ENCODE data around the gene CMIP.

The CMIP gene

DNA sequence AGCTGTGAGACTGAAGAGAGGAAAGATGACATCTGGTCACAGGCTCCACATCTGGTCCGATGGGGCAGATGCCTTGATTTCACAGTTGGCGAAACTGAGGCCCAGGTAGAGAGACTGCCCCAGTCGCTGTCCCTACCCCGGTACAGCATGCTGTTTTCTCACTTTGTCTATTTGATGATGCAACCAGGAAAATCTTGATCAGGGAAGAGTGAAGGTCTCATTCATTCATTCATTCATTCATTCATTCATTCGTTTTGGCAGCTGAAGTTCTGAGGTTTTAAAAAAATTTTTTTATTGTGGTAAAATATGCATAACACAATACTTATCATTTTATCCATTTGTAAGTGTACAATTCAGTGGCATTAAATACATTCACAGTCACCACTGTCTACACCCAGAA, 19.7 kb downstream of the CMIP start:
- no peak for FAIRE-seq

GRCh38 chr16:81465375-81465943, 20.9 kb downstream of the CMIP start:
- no peak for FAIRE-seq

- no peak for FAIRE-seq
These were observed 21.9 kb downstream of the CMIP start for GRCh38 chr16:81466356-81466980.

GRCh38 chr16:81467072-81467471, 22.5 kb downstream of the CMIP start:
- FAIRE-seq, result no peak

DNA sequence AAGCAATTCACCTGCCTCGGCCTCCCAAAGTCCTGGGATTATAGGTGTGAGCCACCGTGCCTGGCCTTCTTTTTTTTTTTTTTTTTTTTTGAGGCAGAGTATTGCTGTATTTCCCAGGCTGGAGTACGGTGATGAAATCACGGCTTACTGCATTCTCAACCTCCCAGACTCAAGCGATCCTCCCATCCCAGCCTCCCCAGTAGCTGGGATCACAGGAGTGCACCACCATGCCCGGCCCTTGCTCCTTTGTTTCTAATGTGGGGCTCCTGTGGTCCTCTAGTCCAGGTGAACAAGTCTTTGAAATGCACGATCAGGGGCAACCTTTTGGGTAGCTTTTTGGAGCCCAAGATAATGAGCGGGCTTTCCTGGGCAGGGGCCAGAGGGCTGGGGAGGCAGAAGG, 23.2 kb downstream of the CMIP start:
- no peak for FAIRE-seq

DNA sequence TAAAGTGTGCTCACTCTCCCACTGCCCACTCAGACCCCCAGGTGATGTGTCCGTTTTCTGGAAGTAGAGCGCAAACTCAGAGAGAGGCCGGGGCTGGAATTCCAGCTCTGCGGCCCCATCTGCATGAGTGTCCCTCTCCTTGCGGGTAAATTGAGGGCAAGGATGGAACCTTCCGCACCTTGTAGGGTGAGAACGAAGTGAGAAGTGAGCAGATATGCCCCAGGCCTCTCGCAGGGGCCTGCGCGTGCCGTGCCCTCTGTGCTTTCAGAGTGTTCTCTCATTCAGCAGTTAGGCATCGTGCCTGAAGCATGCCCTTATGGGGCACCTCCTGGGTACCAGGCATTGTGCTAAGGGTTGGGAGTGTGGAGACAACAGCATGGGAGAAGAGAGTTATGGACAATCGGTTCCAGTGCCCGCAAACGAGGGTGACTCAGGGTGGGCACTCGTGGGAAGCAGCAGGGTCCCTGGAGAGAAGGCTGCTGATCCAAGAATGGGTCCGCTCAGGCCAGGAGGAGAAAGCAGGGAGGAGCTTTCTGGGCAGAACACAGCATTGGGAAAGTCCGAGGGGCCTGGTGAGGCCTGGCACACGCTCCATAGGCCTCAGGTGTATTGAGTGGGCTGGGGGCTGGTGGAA, 23.8 kb downstream of the CMIP start:
- FAIRE-seq, result no peak

DNA sequence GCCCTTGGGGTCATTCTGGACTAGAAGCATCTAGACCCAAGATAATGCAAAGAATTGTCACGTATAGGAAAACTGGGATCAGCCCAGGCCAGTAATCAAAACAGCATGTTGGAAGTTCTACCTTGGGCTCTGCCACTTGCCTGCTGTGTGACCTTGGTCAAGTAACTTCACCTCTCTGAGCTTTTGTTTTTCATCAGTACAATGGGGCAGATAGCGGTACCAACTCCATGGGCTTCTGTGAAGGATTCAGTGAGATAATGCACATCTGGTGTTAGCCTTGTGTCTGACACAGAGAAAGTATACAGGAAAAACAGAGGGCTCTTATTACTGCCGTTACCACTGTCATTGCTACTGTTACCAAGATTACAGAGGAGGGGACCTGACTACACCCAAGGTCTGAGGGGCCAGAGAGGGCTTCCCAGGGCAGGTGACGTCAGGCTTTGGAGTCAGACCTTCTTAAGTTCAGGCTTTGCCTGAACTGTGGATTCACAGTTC, 24.6 kb downstream of the CMIP start:
- FAIRE-seq, result no peak

DNA sequence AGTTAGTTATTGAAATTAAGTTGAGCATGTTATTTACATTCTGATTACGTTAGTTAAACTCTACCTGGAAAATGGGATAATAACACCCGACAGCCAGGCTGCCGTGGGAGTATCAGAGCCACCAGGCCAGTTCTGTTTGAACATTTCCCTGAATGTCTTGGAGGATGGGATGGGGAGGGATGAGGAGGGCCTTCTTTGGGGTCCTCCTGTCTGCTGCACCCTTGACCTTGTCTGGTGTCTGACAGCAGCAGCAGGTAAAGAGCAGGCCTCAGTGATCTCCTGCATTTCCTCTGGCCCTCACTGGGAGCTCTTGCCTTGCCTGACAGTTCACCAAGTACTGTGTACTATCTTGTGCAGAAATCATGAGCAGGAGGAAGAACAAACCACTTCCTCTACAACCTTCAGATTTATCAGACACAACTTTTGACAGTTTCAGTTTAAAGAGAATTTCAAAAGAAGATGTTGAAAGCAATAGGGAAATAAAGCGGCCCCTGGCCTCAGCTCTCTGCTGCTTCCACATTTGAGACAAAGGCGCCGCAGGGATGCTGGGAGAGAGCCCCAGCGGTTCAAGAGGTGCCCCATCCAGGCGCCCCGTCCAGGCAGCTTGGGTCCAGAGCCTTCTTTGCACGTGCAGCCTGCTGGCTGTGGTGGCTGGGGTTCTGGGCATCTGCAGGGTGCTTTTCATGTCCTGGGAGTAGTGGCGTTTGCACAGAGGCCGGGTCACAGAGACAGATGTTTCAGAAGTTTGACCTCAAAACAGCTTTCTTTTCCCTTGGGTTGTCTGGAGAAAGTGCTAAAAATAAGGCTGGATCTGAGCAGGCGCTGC, 25.3 kb downstream of the CMIP start:
- no peak for FAIRE-seq

- FAIRE-seq, result no peak
These were observed 26.4 kb downstream of the CMIP start for GRCh38 chr16:81470796-81471636.

- FAIRE-seq, result no peak
These were observed 27.3 kb downstream of the CMIP start for GRCh38 chr16:81471882-81472281.

DNA sequence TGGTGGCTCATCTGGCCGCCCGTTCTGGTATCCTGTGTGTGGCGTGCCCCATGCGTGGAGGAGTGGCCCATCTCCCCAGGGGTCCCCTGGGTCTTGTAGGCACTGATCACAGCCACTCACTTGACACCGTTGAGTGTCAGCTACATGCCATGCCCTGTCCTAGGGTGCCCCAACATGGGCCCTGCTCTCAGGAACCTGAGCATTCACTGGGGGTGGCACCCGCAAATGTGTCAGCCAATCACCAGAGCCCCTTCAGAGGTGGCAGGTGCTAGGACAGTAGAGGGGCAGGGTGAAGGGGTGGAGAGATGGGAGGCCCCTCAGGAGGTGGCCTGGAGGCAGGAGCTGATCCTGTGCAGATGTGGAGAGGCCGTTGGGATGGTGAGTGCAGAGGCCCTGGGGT, 27.8 kb downstream of the CMIP start:
- no peak for FAIRE-seq

DNA sequence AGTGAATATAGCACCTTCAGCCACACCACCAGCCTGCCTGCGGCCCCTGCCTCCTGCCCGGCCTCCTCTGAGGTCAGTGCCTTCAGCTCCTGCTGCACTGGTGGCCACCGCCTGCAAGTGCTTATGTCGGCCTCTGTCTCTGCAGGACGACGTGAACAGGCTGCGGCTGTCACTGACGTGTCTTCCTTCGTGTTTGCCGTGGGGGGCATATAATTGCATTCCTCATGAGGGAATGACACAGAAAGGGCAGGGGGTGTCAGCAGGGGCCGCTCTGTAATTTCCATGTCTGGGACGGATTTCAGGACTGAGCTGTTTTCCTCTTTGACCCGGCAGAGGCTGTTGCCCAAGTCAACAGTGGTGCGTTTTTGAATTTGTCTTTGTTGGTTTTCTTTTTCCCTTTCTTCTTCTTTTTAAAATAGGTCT, 28.5 kb downstream of the CMIP start:
- no peak for FAIRE-seq

DNA sequence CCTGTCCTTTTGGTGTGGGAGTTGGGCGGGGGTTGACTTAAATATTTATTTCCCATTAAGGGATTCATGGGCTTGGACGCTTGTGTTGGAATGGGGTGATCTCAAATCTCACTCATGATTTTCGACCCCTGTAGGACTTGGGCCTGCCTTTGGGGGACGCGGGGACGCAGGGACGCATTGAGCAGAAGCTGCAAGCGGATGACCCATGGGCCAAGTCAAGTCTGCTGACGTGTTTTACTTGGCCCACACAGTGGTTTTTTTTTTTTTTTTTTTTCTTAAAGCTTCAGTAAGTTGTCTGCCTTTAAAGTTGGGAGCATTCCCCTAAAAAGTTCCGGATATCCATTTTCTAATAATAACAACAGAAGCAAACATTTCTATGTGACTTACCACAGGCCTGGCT, 28.9 kb downstream of the CMIP start:
- FAIRE-seq, result no peak

DNA sequence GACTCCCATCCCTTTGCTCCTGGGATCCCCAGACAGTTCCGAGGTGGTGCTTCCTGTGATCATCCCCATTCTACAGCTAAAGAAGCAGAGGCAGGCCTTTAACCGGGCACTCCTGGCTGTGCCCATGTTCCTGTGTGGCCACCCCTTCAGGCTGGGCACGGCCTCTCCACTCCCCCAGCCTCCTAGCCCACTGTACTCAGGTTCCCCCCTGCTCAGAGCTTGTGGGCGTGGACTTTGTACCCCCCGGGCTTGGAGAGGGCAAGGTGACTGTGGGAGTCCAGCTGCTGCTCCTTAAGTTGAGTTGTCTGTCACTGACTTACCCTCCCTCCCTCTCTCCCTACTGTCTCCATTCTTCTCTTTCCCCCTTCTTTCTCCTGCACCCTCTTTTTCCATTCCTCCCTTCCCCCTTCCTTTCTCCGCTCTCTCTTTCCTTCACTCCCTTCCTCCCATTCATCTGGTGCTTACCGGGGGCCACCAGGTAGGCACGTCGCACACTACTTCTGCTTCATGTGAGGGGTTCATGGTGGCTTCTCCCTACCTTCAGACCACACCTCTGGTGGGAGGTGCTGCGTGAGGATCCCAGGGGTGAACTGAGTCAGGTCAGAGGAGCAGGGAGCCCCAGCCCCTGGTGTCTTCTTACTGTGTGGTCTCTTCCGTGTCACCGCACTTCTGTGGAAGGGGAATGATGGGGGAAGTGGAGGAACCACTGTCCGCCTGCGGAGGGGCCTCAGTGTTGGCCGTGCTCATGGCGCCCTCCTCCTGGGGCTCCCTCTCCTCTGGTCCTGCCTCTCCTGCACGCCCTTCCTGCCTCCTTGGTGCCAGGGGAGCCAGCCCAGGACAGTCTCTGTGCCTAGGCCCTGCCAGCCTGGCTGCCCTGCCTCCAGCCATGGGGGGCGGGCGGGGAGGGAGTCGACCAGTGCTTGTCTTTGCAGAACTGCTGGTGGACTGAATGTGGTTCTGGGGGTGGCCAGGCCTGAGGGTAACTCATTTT, 29.7 kb downstream of the CMIP start:
- no peak for FAIRE-seq

GRCh38 chr16:81477697-81478693, 33.4 kb downstream of the CMIP start:
- no peak for FAIRE-seq

GRCh38 chr16:81478876-81479511, 34.4 kb downstream of the CMIP start:
- FAIRE-seq, result no peak

DNA sequence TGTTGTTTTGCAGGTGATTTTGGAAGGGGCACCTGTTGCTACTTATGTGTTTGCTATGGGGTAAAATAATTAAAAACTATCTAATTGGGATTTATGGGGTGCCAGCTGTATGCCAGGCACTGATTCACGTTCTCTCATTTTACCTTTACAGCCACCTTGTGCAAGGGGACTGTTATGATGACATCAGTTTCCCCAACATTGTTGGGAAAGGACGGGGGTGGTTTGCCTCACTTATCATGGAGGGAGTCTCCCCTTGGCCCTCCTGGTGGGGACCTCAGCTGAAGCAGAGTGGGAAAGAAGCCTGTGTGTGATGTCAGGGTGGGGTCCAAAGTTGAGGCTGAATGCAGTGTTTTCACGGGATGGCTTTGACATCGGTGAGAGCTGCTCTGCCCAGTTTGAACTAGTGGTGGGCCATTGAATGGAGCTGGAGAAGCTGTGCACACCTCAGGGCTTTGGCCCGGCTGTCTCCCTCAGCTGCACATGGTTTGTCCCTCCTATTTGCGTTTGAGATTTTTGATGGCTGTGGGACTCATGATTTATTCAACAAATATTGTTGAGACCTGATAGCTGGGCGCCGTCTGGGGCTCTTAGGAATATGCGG, 36.1 kb downstream of the CMIP start:
- no peak for FAIRE-seq

- no peak for FAIRE-seq
These were observed 36.7 kb downstream of the CMIP start for GRCh38 chr16:81481207-81481821.
